HG03139 (cell line): Measurements from ENCODE around the gene IL1RAPL1.

Source experiments
- ATAC-seq: cut with Tn5 transposase; IDR thresholded peaks from one replicate; pipeline ENCODE4 v1.9.1; 2021; ENCODE audit not compliant: unreplicated experiment

IL1RAPL1 gene

DNA sequence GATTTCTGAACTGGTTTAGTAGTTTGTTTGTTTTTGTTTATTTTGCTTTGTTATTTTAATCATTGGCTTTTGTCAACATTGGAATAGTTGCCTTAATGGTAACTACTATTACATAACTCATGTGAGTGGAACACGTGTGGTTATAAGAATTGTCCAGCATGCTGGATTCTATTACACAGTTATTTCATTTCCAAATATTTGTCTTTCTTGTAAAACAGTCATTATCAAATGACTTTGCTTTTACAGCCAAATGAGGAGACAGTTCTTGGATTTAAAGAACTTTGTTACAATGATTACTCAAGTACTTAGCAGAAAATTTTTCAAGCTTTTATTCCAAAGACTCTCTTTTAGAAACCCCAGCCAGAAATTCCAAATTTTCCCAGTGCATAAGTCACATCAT lies 1112.0 kb downstream of the IL1RAPL1 start:
- no peak for ATAC-seq

DNA sequence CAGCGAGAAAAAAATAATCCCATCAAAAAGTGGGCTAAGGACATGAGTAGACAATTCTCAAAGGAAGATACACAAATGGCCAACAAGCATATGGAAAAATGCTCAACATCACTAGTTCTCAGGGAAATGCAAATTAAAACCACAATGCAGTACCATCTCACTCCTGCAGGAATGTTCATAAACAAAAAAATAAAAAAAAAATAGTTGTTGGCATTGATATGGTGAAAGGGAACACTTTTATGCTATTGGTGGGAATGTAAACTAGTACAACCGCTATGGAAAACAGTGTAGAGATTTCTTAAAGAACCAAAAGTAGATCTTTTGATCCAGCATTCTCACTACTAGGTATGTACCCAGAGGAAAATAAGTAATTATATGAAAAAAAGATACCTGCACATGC lies 1119.8 kb downstream of the IL1RAPL1 start:
- ATAC-seq, result no peak

DNA sequence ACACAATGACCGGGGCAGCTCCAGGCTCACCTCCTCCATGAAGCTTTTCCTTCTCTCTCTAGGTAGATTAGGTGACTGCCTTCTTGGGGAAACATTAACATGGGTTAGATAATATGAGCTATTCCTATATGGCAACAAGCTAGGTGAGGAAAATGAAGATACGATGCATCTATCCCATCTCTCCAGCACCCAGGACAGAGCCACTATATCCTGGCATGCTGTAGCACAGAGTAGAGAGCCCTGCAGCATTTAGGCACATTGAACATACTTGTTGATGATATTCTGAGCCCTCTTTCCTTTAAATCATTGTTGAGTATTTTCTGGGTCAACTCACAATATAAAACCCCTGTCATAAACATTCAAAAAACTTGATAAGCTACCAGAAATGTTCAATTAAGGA lies 1133.9 kb downstream of the IL1RAPL1 start:
- no peak for ATAC-seq

DNA sequence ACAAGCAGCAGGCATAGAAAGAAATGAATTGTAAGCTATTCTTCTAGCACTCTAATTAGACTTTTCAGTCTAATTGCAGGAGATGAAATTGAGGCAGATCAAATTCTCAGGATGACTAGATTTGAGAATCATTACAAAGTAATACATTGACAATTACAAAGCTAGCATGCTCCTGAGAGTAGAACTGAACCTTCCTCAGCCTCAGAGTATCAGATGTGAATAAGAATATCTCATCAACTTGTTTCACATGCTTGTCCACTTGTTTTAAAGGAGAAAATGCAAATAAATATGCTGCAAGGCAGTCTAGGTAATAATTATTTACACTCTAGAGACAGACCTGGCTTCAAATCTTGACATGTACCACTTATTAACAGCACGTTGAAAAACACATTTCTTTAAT lies 1137.1 kb downstream of the IL1RAPL1 start:
- ATAC-seq, result no peak

DNA sequence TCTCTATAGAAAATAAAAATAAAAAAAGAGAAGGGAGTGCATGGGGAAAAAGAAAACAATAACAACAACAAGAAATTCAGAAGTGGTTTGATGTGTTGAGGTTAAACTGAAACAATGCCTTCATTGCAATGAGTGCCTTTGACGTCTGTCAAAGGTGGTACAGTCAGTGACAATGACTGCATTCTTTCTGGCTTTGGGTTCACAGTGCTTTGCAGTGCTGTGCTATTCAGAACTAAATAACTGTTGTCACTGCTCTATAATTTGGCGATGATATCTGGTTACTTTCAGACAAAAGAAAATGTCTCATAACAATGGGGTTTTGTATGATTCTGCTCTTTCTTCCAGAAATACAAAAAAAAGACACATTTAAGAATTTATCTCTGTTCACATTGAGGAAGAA lies 1139.6 kb downstream of the IL1RAPL1 start:
- ATAC-seq, result no peak

DNA sequence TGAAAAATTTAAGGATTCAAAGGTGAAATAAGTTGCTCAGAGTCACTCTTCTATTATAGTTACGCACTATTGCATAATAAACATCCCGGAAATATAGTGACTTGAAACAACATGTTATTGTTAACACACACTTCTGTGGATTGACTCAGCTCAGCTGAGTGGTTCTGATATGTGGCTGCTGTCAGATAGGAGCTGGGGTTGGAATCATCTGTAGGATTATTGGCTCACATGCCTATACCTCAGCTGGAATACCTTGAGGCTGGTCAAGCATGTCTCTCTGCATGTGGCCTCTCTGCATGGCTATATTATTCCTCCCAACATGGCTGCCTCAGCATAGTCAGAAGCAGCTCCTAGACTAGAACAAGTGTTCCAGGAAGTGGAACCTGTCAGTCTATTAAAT lies 1141.4 kb downstream of the IL1RAPL1 start:
- no peak for ATAC-seq

DNA sequence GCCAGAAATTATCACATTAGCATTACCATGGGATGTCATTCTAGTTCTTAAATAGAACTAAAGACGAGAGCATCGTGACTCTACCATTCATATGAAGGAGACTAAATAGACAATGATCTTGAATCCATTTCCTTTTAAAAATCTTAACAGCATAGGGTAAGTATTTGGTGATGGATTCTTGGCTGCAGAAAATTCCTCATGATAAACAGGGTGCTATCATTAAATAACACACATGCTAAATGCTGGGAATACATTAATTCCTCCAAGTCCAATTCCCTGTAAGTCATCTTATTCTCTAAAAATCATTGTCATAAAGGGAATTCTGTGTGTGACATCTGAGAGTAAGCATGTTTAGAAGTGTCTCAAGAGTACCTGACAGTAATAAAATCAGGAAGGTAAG lies 1157.7 kb downstream of the IL1RAPL1 start:
- no peak for ATAC-seq

DNA sequence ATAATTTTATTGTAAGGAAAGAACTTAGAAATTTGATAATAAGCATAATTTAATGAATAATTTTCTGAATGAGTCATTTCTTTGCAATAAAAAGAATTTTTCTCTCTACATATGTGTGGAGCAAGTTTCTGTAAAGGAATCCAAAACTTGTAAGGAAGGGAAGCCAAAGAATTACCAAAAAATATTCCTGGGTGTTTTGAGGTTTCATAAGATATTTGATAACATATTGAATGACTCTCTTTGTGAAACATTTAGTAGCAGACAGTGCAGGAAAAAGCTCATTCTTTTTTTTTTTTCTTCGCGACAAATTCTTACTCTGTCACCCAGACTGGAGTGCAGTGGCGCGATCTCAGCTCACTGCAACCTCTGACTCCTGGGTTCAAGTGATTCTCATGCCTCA lies 1159.1 kb downstream of the IL1RAPL1 start:
- no peak for ATAC-seq

DNA sequence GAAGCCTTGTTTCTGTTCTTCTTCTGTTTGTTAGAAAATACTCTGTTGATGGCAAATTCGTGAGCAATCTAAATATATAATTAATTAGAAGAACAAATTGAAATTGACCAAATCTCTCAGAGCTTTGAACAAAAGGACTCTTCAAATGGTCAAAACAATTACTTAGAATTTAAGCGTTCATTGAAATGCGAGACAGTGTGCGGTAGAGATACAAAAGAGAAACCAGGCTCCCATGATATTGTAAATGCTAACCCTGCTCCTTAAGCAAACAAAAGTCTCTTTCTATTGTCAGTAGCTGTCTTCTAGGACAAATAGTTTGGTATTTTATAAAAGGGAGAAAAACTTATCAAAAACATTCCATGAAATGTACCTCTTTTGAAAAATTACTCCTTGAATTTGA lies 1174.8 kb downstream of the IL1RAPL1 start:
- no peak for ATAC-seq

DNA sequence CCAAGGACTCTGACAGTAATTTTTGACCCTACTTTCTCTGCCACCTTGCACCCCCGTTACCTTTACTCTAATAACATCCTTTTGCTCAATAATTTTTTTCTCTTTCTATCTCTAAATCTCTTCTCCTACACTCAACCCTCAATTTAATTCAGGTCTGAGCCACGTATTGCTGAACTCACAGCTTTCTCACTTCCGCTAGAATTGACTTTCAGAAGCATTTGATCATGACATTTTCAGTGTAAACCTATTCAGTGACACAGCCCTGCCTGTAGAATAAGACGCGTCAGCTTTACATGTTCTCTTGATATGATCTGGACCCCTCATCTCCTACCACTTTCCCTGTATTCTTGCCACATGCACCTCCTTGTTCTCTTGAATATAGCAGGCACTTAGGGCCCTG lies 1188.6 kb downstream of the IL1RAPL1 start:
- ATAC-seq, result no peak

DNA sequence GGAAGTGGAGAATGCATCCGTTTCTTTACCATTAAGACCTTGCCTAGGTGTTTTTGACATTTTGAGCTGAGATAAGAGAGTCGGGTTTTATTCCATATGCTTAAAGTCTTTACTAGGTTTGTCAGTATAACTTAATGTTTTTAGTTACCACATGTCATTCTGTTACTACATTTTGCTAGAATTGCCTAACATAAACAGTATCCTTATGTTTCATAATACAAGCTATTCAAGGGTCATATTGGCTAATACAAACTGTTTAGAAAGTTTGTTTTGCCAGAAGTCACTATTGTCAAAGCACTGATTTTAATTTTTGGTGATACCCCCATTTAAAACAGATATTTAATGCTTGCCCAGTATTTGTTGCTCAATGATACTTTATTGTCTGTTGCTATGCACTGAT lies 1200.4 kb downstream of the IL1RAPL1 start:
- no peak for ATAC-seq

DNA sequence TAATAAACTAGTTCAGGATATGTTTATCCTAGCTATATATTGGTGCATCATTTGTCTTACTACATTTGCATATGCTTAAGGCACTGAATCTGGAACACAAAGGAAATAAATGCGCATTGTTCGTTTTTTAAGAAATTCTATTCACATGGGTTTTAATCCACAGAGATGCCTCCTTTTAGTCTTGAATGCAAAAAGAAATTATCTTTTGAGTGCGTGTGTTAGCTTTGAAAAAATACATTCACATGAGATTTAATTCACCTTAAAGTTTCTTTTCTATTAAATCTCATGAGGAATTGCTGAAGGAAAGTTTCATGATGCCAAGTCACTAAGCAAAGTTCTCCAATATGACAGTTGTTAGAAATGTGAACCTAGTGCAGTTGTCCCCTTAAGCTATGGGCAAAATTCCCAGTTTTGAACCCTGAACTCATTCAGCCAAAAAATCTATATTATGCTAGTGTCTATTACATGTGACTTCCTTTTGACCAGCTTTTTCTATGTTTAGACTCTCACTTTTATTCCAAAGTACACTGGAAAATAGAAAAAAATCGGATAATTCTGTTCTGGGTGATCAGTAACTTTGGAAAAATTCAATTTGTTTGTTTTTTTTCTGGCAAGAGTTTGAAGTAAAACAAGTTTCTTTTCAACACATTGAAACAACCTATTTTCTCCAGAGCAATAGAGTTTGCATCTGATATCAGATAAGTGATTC lies 1201.9 kb downstream of the IL1RAPL1 start:
- no peak for ATAC-seq

DNA sequence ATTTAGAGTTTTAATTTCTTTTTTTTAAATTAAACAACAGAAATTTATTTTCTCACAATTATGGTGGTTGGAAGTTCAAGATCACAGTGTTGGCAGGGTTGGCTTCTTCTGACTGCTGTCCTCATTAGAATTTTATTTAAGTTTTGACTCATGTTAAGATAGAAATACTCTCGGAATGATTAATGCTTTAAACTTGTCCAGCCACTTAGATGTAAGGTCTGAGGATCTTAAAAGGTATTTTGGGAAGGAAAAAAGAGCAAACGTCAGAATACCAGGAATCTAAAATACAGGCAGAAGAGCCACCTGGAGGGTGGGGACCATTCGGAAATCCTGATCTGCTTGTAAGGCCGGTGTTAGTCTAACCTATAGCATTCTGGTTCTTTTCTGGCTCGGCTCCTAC lies 1205.1 kb downstream of the IL1RAPL1 start:
- no peak for ATAC-seq

DNA sequence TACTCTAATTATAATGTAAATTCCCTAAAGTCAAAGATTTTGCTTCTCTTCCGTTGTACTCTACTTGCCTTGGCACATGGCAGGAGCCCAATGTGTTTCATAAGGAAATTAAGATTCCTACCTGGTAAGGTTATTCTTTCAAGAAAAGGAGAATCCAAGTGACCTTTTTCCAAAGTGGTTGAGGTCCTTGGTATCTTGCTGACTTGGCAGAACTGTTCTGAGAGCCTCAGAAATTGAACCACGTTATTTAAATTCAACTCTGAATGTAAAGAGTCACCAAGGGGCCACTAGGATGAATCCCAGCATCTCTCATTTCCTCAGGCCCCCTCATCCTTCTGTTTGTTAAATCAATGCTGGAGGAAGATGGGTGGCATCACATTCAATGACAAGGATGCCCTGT lies 1209.9 kb downstream of the IL1RAPL1 start:
- no peak for ATAC-seq

DNA sequence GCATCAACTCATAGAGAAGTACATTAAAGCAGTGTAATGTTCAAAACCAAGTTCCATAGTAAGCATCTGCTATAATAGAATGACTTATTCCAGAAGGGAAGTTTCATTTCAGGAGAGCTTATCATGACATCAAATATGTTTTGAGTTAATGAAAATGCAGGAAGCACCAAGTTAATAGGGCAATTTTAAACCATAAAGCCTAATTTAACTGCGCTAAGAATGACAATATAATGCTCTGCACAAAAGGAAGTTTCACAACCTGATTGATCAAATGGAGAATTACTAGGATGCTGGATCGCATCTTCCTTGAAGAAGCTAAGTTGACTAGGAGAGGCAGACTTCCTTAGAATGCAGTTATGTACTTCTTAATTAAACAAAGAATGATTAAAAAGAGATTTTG lies 1211.2 kb downstream of the IL1RAPL1 start:
- ATAC-seq, result no peak

DNA sequence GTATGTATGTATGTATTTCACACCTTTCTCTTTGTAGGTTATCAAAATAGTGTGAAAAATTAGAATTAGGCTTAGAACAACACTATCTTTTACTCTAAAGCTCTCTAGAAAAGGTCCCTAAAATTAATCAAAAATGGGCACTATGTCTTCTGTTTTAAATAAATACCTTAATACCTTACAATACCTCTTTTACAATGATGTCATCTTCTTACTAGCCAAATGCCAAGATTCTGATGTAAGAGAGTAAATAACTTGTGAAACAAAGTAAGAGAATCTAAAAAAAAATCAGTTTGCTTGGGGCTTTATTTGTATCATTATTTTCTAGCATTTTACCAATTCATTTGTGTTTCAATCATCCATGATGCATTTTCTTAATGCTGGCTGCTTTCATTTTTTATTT lies 1225.9 kb downstream of the IL1RAPL1 start:
- no peak for ATAC-seq

DNA sequence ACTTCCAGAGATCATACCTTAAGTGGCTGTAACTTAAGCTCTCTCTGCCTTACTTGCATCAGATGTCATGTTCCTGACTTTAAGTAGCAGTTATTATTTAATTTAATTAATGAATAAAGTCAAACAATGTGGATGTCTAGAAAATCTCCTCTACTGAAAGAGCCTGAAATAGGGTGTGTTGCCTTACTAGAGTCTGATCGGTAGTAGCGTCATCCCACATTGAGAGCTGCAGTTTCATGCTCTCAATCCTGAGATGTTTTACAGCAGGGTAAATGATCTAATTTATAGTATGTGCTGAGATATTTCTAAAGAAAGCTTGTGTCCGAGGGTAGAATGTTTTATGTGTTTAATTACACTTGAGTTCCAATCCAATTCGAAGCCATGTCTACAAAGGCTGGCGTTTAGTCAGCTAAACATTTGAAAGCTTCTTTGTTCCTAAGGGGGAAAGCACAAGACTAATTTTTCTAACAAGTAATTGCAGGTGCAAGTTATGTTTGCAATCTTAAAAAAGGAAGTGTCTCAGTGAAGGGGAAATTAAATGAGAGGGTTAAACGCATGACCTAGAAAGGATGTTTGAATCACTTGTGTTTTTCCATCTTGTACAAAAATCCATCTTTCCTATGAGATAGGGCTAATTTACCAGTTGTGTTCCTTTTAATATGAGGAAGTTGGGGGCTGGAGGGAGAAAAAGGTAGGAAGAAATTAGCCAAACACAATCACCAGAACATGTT lies 1237.1 kb downstream of the IL1RAPL1 start:
- ATAC-seq, result no peak

DNA sequence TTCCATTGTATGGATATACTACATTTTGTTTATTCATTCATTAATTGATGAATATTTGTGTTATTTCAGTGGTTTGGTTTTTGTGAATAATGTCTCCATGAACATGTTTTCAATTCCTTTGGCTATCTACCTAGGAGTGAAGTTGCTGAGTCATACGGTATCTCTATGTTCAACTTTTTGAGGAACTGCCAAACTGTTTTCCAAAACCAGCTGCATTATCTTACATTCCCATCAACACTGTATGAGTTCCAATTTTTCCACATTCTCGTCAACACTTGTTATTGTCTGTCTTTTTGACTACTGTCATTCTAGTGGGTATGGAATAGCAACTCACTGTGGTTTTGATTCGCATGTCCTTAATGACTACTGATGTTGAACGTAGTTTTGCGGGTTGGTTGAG lies 1239.5 kb downstream of the IL1RAPL1 start:
- ATAC-seq, result no peak

DNA sequence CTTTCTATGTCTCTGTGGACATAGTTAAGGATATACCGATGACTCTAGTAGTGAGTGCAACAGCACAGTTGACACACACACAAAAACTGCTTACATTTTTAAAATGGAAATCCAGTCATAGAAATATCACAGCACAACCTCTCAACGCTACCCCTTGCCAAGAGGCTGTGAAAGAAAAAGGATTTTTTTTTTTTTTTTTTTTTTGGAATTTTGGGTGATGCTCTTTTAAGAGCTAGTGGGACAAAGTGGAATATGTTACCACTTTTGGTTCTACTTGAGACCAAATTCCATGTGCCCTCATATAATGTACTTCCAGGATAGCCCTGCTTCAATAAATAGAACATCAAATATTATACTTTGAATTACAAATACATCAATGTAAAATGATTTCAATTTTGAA lies 1247.1 kb downstream of the IL1RAPL1 start:
- no peak for ATAC-seq

DNA sequence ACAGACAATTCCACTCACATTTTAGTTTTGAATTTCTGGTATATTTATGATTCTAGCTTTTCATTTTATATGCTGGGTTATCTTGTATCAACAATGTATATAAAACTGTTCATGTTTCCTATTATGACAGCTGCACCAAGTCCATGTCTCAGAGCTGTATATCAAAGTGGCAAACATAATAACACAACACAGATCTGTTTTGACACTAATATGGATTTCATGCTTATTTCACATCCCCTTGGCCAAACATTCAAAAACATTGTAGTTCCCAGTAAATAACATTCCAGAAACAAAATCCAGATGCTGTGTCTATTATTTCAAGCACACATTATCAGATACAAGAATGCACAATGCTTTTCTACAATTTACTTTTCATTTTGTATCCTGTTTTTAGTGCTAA lies 1247.5 kb downstream of the IL1RAPL1 start:
- no peak for ATAC-seq

DNA sequence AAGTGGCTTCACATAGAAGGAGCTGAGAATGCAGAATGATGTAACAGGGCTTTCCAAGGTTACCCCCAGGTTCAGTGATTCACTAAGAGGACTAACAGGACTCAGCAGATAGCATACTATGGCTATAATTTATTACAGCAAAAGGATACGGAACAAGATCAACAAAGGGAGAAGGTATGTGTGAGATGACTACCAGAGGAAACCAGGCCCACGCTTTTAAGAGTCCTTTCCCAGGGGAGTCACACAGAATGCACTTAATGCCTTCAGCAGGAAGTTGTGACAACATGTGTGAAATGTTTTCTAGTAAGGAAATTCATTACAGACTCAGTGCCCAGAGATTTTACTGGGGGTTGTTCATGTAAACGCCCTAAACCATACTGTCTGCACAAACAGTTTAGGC lies 1254.5 kb downstream of the IL1RAPL1 start:
- ATAC-seq, result no peak

DNA sequence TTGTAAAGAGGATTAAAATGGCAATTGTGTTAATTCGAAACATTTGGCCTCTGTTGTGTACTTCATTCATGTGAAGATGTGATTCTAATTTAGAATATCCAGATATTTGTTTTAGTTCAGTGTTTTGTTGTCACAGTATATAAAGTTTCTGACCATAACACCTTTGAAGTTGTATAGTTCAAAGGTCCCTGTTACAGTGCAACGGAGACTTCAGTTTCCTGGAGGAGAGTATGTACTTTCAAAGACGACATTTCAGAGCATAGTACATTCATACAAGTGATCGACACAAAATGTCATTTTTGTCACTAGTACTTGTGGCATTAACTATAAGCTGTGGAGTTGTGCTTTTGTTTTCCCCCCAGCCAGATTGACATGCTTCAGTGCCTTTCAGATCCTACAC lies 1255.3 kb downstream of the IL1RAPL1 start:
- no peak for ATAC-seq
